Left lobe of liver (tissue), 2 donors: Measurements from ENCODE around the gene OR9K2. TPM values are rescaled to one million over a fixed set of nuclear protein-coding genes. Genes with fewer than 3 reads are reported as not detected.
A peak's percentile ranks its signal among the peaks of the same experiment; 100 is the strongest.
"Not testable (repeated sequence)": the region's sequence is repeated elsewhere in the genome, so short reads cannot be mapped to it uniquely, and the experiment has no call there.

Experiments used
- ATAC-seq: fragments of 200-7000 bp; cut with Tn5 transposase; one replicate; pipeline ENCODE4 v1.9.1; 2020; ENCODE audit warnings: mild to moderate bottlenecking, moderate library complexity
- DNase-seq: peaks from one replicate; pipeline ENCODE4 v3.0.0-alpha.2; 2020; ENCODE audit warnings: low spot score
- total RNA-seq: library from RNA; stranded (reverse); gene quantifications from one replicate; pipeline ENCODE4 v1.2.1, GENCODE V29; 2021
- donor health status: DM: no; HTN: no; CAD: no; lungs with moderate emphysema.
- donor health status: DM: no; HTN: yes; CAD: no.

OR9K2 gene, protein sequence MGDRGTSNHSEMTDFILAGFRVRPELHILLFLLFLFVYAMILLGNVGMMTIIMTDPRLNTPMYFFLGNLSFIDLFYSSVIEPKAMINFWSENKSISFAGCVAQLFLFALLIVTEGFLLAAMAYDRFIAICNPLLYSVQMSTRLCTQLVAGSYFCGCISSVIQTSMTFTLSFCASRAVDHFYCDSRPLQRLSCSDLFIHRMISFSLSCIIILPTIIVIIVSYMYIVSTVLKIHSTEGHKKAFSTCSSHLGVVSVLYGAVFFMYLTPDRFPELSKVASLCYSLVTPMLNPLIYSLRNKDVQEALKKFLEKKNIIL
- not detected for total RNA-seq

DNA sequence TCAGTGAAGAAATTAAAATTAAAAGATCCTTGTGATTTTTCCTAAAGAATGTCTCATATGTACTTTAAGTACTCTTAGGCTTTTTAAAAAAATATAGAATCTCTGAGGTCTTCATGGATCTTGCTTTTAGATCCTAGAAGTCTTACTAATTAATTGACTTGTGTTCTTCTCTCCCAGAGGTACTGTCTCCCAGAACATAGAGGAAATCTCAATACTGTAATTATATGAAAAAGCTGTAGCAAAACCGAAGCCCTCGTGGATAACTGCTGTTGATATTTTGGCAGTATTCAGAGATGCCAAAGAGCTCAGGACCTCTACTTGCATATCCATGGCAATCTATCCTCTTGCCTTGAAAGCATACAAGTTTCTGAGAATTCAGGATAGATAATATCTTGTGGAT lies at the start of gene OR9K2:
OR9K2 (plus strand) TSS at position 301 of the 400 bp plus-strand sequence. CDS start 3,429 bp downstream, outside the sequence.
- DNase-seq (no peak), ATAC-seq (no peak)

- DNase-seq (no peak), ATAC-seq (no peak)
These were observed 33.6 kb upstream of the OR9K2 start for GRCh38 chr12:55092579-55092978.

DNA sequence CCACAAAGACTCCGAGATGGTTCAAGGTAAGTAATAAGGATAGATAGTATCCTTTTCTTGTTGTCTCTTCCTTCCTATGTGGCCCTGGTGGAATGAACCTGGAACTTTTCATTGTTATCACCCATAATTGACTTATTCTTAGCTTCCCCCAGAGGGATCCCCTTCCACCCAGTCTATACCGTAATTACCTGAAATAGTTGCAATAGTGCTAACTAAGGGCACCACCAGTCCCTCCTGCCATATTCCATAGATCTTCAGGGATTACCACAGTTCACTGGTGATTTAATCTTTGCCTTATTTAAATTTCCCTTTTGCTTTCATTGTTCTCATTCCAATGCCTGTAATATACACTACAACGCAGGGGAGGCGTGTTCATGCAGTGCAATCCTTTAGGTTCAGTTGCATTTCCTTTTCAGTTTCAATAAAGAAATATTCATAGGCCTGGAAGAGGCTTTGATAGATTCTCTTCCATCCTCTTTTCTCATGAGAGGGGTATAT lies 13.8 kb upstream of the OR9K2 start:
- no peak for ATAC-seq

DNA sequence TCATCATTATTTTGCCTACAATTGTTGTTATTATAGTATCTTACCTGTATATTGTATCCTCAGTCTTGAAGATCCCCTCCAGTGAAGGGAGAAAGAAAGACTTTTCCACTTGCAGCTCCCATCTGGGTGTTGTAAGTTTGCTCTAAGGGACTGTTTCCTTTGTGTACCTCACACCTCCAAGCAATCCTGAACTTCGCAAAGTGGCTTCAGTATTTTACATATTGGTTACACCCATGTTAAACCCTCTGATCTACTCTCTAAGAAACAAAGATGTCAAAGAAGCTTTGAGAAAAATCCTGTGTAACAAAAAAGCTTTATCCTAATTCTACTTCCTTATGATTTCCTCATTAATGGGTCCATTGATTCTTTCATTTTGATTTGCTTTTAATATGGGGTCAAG lies 10.1 kb upstream of the OR9K2 start:
- ATAC-seq (no peak), DNase-seq (no peak)

More for the DNA sequence above, 13.8 kb upstream of the OR9K2 start:
- DNase-seq: no peak

- ATAC-seq: no peak
- no peak for DNase-seq
These were observed 6.6 kb downstream of the OR9K2 start for GRCh38 chr12:55132816-55133215.

- ATAC-seq: peak; percentile 78
These were observed 16.7 kb downstream of the OR9K2 start for GRCh38 chr12:55142669-55143565.

GRCh38 chr12:55143566-55143870 lies 17.3 kb downstream of the OR9K2 start:
- ATAC-seq (no peak), DNase-seq (no peak)

More at GRCh38 chr12:55142669-55143565, 16.7 kb downstream of the OR9K2 start:
- DNase-seq: no peak

GRCh38 chr12:55167010-55167640 lies 40.9 kb downstream of the OR9K2 start:
- not testable (repeated sequence) for DNase-seq, ATAC-seq

- ATAC-seq (no peak), DNase-seq (no peak)
These were observed 45.2 kb downstream of the OR9K2 start for GRCh38 chr12:55171445-55171844.

- not testable (repeated sequence) for DNase-seq, ATAC-seq
These were observed 45.6 kb downstream of the OR9K2 start for GRCh38 chr12:55171846-55172245.

DNA sequence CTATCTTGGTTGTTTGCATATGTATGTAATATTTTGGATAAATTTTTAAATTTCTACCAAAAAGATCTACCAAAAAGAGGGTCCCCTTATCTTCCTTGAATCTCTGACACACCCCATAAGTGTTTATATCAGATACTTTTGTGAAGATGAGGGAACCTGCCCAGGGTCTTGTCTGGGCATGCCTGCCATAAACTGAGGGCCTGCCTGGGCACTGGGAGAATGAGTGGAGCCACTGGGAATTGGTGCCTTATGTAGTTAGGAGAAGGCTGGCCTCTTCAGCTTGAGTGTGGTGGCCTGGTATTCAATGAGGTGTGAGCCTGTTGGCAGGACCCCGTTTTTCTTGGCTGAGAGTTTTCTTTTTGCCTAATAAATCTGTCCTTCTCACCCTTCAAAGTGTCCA lies 46.5 kb downstream of the OR9K2 start:
- no peak for ATAC-seq
- no peak for DNase-seq

DNA sequence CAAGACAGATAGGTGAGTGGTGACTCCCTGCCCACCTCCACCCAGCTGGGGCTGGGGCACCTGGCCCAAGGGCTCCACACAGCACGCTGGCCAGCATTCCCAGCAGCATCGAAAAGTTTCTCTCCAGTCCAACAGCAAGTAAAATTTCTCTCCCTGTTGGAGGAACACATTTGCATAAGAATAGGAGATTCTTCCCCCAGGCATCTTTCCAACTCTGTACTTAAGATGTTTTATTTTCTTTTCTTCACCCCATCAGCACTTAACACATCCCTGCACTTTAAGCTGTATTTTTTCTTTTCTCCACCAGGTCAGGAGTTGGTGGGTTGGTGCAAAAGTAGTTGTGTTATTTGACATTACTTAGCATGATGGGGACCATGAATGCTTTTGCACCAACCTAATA lies 47.2 kb downstream of the OR9K2 start:
- ATAC-seq (no peak), DNase-seq (no peak)

Other genes starting within 250 kb of the OR9K2 start
- 0.45 TPM for gene TESPA1, start 141.6 kb upstream of the OR9K2 start, total RNA-seq
- not detected for gene NEUROD4, start 106.4 kb upstream of the OR9K2 start, total RNA-seq
- gene OR10A7, start 94.6 kb downstream of the OR9K2 start, total RNA-seq: not detected
- not detected for gene OR6C74, start 118.2 kb downstream of the OR9K2 start, total RNA-seq
- gene OR6C6, start 170.2 kb downstream of the OR9K2 start, total RNA-seq: not detected
- not detected for gene OR6C1, start 187.9 kb downstream of the OR9K2 start, total RNA-seq
- gene OR6C3, start 204.3 kb downstream of the OR9K2 start, total RNA-seq: not detected
- gene OR6C75, start 236.6 kb downstream of the OR9K2 start, total RNA-seq: not detected